Hematopoietic multipotent progenitor cell treated with erythropoietin and hydrocortisone succinate and interleukin-3 and kit ligand, for 4 days (in vitro differentiated cells): Measurements from ENCODE around the gene MS4A10.

ENCODE experiments used
- DNase-seq: peaks from one replicate; pipeline ENCODE4 v3.0.0-alpha.2; 2015

The MS4A10 gene

DNA sequence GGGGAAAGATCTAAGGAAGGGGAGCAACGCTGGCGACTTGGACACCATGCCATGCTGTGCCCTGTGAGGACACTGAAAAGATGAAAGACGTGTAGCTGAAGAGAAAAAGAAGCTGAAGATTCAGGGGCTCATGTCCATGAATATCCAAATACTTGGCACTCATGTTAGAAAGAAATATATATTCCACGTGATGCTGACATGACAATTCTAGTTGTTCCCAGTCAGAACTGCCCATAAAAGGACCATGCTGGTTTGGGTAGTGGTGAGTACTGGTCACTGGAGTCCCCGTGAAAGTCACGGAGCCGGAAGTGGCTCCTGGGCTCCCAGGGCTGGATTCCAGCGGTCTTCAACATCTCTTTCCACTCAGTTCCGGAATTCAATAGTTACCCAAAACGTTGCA, 18.6 kb upstream of the MS4A10 start:
- no peak for DNase-seq

DNA sequence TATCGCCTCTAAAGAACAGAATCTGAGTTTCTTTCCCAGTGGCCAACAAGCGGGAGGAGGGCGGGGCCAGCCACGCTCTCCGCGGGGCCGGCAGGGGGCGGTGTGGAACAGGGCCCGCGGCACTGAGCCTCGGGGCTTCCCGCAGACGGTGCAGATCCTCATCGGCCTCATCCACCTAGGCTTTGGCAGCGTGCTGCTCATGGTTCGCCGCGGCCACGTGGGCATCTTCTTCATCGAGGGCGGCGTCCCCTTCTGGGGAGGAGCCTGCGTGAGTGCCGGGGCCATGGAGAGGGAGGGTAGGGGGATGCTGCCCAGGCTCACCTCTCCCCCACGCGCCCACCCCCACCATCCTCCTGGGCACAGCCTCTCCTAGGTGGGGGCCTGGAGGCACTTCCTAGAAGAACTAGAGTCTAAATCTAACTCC, 17.7 kb upstream of the MS4A10 start:
- peak; percentile 49 for DNase-seq

GRCh38 chr11:60768202-60768601, 16.9 kb upstream of the MS4A10 start:
- no peak for DNase-seq

- DNase-seq = no peak
These were observed 15.9 kb upstream of the MS4A10 start for GRCh38 chr11:60769273-60769672.

- no peak for DNase-seq
These were observed 15.3 kb upstream of the MS4A10 start for GRCh38 chr11:60769811-60770210.

DNA sequence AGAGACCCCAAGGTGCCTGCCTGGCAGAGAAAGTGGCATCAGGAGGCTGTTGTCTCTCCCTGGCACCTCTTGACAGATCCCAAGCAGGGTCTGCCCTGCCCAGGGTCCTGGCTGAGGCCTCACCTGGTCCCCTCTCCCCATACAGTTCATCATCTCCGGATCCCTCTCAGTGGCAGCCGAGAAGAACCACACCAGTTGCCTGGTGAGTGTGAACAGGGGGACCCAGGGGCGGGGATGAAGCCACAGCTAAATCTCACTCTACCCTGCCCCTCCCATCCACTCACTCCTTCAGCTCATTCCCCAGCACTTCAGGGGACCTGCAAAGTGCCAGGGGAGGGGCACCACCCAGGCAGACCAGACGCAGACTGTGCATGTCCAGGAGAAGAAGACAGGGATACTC, 14.0 kb upstream of the MS4A10 start:
- no peak for DNase-seq

DNA sequence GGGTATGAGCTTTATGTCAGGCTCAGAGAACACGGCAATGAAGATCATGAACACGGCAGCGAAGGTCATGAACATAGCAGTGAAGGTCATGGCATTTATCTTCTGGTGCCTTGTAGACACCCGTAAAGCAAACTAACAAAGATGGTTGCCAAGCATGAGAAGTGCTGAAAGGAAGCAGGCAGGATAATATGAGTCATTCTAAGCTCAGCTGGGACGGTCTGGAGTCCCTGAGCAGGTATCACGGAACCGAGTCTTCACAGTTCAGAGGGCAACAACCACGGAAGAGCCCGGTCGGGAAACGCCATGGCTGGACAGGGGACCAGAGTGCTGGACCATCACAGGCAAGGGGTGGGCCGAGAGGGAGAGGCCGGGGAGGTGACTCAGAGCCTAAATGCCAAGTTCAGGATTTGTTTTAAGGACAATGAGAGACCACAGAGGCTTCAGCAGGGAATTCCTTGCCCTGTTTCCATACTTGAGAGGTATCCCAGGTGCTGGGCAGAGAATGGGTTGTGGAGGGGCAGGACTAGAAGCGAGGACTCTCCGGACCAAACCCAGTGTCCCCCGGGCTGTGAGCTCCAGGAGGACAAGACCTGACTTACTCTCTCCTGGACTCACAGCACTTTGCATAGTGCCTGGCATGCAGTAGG, 13.1 kb upstream of the MS4A10 start:
- no peak for DNase-seq

DNA sequence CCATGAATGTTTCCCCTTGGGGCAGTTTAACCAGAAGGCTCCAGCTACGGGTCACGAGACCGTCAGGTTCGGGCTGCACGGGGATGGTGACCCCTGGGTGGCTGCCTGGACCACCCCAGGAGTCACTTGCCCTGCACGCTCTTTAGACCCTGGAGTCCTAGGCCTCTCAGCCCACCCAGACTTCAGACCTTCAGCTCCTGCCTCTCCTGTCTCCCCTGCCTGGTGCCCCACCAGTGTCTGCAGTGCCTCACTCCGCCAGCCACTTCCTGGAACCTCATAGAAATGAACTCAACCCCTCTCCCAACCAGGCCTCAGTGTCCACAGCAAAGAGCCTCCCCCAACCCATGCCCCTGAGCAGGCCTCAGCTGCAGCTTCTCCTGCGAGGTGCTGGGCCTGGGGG, 12.5 kb upstream of the MS4A10 start:
- DNase-seq = no peak

GRCh38 chr11:60774726-60775125, 10.4 kb upstream of the MS4A10 start:
- DNase-seq = no peak

DNA sequence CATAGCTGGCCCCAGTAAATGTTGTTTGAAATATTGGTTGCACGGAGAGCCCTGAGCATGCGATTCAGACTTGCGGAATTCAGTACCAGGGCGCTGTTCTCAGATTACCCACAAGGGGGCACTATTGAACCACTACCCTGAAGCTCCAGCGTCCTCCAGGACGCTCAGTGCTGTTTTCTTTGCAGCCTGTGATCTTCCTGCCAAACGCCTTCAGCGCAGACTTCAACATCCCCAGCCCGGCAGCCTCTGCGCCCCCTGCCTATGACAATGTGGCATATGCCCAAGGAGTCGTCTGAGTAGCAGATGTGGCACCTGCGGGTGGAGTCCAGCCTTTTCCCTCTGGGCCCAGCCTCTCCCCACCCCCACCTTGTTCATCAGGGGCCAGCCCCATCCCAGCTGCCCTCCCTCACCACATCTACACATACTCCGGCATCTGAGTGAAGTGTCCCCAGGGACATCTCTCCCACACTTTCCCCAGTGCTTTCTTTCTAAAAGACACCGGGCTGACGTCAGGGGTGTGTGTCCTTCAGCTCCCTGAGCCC, 9.6 kb upstream of the MS4A10 start:
- peak; percentile 96 for DNase-seq

- no peak for DNase-seq
These were observed 9.0 kb upstream of the MS4A10 start for GRCh38 chr11:60776167-60776566.

- DNase-seq = no peak
These were observed 8.0 kb upstream of the MS4A10 start for GRCh38 chr11:60777106-60777505.

GRCh38 chr11:60777572-60777971, 7.6 kb upstream of the MS4A10 start:
- DNase-seq = no peak

GRCh38 chr11:60780065-60780464, 5.1 kb upstream of the MS4A10 start:
- no peak for DNase-seq

- no peak for DNase-seq
These were observed 4.4 kb upstream of the MS4A10 start for GRCh38 chr11:60780774-60781173.

DNA sequence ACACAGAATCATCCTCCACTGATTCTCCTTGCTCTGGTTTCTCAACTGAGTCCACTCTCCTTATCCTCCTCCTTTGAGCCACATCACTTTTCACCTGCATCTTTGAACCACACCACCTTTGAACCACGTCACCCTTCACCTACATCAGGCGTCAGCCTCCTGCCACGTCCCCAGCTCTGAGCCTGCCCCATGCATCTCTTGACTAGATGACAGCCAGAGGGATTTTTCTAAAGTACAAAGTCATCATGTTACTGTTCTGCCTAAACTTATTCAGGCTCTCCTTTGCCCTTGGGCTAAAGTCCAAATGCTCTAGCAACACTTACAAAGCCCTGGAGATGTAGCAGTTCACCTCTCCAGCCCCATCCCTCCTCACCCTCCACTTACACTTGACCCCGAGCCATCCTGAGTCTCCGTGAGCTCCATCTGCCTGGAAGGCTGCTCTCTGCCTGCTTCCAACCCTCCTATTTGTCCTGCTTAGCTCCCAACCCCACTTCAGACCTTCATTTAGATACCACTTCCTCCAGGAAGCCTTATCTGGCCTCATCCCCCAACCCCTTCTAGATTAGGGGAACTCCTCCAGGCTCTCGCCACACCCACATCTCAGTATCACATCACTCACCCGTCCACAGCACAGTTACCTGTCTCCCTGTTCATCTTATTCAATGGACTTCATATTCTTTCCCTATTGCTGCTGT, 3.7 kb upstream of the MS4A10 start:
- DNase-seq = peak; percentile 20

GRCh38 chr11:60781981-60782316, 3.2 kb upstream of the MS4A10 start:
- no peak for DNase-seq

DNA sequence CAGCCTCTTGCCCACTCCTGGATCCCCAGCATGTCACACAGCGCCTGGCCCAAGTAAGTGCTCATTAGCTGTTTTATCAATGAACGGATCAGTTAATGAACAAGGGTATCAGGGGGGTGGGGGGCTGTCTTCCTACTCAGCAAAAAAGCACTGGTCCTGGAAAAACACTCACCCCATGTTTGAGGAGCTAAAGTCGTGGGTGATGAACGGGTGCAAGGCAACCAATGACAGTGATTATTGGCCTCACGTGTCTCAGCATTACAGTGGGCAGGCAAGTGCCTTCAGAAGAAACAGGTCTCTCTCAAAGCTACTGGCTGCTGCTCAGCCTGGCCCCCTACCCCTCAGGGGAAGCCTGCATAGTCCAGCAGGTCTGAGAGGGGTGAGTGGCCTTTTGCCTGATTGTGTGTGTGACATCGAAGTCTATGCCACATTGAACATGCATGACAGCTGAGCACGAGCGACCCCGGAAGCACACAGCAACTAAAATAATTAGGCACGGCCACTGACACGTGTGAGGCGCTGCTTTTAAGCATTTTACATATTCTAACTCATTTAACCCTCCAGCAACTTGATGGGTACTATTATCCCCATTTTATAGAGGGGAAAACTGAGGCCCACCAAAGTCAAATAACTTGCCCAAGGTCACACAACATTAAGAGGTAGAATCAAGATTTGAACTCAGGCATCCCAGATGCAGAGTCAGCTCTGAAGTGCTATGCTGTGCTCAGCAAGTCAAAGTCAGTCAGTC, 2.6 kb upstream of the MS4A10 start:
- DNase-seq = no peak

GRCh38 chr11:60783141-60783484, 2.0 kb upstream of the MS4A10 start:
- DNase-seq = no peak

- DNase-seq = no peak
These were observed 1.2 kb upstream of the MS4A10 start for GRCh38 chr11:60783911-60784310.

GRCh38 chr11:60785806-60786361, 751 bp downstream of the MS4A10 start:
- no peak for DNase-seq

- no peak for DNase-seq
These were observed 1.9 kb downstream of the MS4A10 start for GRCh38 chr11:60786811-60787567.
